Prostate gland (tissue), 2 donors: ENCODE data around the gene GCHFR. TPM values are rescaled to one million over a fixed set of nuclear protein-coding genes. Genes with fewer than 3 reads are reported as not detected.

Experiments used
- DNase-seq: peaks from one replicate; pipeline ENCODE4 v3.0.0-alpha.2; 2019; ENCODE audit warnings: low spot score
- H3K27ac ChIP-seq, 2 donors: fragments of 200-600 bp; sonication (generic); 2 replicates each; pipeline ENCODE4 v1.5.1; 2017 to 2019
- H3K27me3 ChIP-seq: fragments of 200-600 bp; sonication (generic); replicated peaks from 2 replicates; pipeline ENCODE4 v1.5.1; 2019; ENCODE audit not compliant: insufficient read depth
- H3K36me3 ChIP-seq, 2 donors: fragments of 200-600 bp; sonication (generic); 1 replicate in 1 of 2; 2 replicates in 1 of 2; pipeline versions ENCODE4 v1.5.1 to v1.8.1; 2017 to 2019
- H3K4me1 ChIP-seq: fragments of 200-600 bp; sonication (generic); replicated peaks from 2 replicates; pipeline ENCODE4 v1.5.1; 2019
- H3K4me3 ChIP-seq, 2 donors: fragments of 200-600 bp; sonication (generic); 2 replicates each; pipeline ENCODE4 v1.5.1; 2017 to 2019
- H3K9me3 ChIP-seq: fragments of 200-600 bp; sonication (generic); 2 replicates; pipeline ENCODE4 v1.5.1; 2017
- CTCF ChIP-seq, 4 experiments: fragments of 200-600 bp in 2 of 4; fragments of 450-650 bp in 2 of 4; sonication (generic) in 2 of 4; IDR thresholded peaks; 1 replicate in 3 of 4; 2 replicates in 1 of 4; pipeline ENCODE4 v1.5.1; 2016 to 2019; ENCODE audit warnings: antibody characterized with exemption in 4 of 4, mild to moderate bottlenecking in 2 of 4, moderate library complexity in 2 of 4
- POLR2A ChIP-seq: fragments of 450-650 bp; IDR thresholded peaks from one replicate; pipeline ENCODE4 v1.6.1; 2016; ENCODE audit warnings: antibody characterized with exemption, mild to moderate bottlenecking
- POLR2AphosphoS5 ChIP-seq: sonication (generic); formaldehyde crosslinking; IDR thresholded peaks from one replicate; pipeline ENCODE4 v1.6.1; 2017; ENCODE audit warnings: antibody characterized with exemption
- WGBS: methylation state at CpG from one replicate; pipeline ENCODE4 v1.1.5; 2018; 5-methylcytosine and 5-hydroxymethylcytosine counted together
- intact Hi-C: fragments of 100-400 bp; cut with DNase I; formaldehyde crosslinking; loops from one replicate; pipeline ENCODE4 v1.14.2; 2022
- total RNA-seq, 2 donors: library from RNA; depleted of rRNA; stranded (reverse); fragments of >200 nt; gene quantifications; one replicate each; pipeline ENCODE4 v1.1.0, GENCODE V29; 2016

Gene GCHFR
- total RNA-seq, 2 donors from 2014 or later: 14.3 to 61.3 TPM

DNA sequence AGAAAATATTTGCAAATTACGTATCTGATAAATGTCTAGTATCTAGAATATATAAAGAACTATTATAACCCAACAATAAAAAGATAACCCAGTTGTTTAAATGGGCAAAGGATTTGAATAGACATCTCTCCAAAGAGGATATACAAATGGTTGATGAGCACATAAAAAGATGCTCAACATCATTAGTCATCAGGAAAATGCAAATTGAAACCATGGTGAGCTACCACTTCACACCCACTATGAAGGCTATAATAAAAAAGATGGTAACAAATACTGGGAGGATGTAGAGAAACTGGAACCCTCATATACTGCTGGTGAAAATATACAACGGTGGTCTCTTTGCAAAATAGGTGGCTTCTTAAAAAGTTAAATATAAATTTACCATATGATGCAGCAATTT is 40.9 kb upstream of the GCHFR start:
- Histone ChIP-seq H3K27me3 (no peaks in the 10 kb centered on the region), H3K4me3 (no peak overlapping the region), H3K4me1 (no peaks in the 10 kb centered on the region), H3K27ac (no peak overlapping the region), H3K36me3 (no peaks in the 10 kb centered on the region), H3K9me3 (no peaks in the 10 kb centered on the region)
- 87% methylated on average over 2 of the region's 2 CpGs for WGBS
- no peak for DNase-seq
- TF ChIP-seq POLR2AphosphoS5 (no peak), CTCF (IDR thresholded peaks at IDR 0.05) (no peak), POLR2A (no peak)
- intact Hi-C loops: no loop called here

DNA sequence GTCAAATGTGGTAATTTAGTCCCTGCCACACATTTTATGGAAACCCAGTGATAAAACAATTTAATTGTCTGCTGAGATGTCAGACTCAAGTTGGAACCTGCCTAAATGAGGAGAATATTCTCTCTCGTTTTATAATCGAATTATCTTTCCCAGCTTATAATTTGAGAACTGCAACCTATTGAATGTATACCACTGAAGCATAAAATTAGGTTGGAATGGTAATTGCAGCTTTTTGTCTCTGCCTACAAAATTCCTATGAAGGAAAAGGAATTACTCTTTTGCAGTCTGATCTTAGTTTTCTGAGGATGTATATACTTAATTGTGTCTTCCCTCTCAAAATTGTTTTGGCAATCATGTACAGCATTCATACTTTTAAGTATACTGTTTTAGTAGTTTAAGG is 39.9 kb upstream of the GCHFR start:
- TF ChIP-seq CTCF (IDR thresholded peaks at IDR 0.05) (no peak), POLR2A (no peak), POLR2AphosphoS5 (no peak)
- no peaks in the 10 kb centered on the region for H3K9me3 ChIP-seq
- no peak overlapping the region for H3K4me3 ChIP-seq
- DNase-seq: no peak
- no peaks in the 10 kb centered on the region for H3K4me1 ChIP-seq
- H3K27ac ChIP-seq: no peak overlapping the region
- no peaks in the 10 kb centered on the region for H3K36me3 ChIP-seq
- H3K27me3 ChIP-seq: no peaks in the 10 kb centered on the region
- 45% methylated on average over 2 of the region's 2 CpGs for WGBS
- intact Hi-C loops: no loop called here

GRCh38 chr15:40731034-40731433 is 32.8 kb upstream of the GCHFR start:
- 82% methylated on average over 3 of the region's 3 CpGs for WGBS
- no peaks in the 10 kb centered on the region for H3K27me3 ChIP-seq
- no peaks in the 10 kb centered on the region for H3K9me3 ChIP-seq
- H3K36me3 ChIP-seq: no peaks in the 10 kb centered on the region
- no peak for DNase-seq
- H3K27ac ChIP-seq: no peak overlapping the region
- TF ChIP-seq POLR2A (no peak), POLR2AphosphoS5 (no peak), CTCF (IDR thresholded peaks at IDR 0.05) (no peak)
- intact Hi-C loops: no loop called here
- no peaks in the 10 kb centered on the region for H3K4me1 ChIP-seq
- no peak overlapping the region for H3K4me3 ChIP-seq

DNA sequence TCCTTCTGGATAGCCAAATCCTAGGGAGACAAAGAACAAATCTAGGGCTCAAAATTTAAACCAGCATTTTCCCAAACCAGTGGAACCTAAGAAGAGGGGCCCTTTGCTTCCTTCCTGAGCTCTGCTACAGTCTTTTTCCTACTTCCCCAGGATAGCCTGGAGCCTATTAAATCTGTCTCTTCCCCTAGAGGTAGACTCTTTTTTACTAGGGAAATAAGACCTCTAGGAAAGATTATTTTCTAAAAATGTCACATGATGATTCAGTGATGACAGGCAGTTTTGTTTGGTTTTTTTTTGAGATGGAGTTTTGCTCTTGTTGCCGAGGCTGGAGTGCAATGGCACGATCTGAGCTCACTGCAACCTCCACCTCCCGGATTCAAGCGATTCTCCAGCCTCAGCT is 27.3 kb upstream of the GCHFR start:
- no peaks in the 10 kb centered on the region for H3K36me3 ChIP-seq
- WGBS: 87% methylated on average over 4 of the region's 4 CpGs
- peak overlapping the region; percentile 39 to 68 for H3K27ac ChIP-seq
- no peaks in the 10 kb centered on the region for H3K27me3 ChIP-seq
- DNase-seq: no peak
- H3K4me1 ChIP-seq: peaks cover 5% of the 10 kb centered on the region
- no peak for TF ChIP-seq POLR2AphosphoS5
- H3K4me3 ChIP-seq: no peak overlapping the region
- intact Hi-C loops: no loop called here
- no peaks in the 10 kb centered on the region for H3K9me3 ChIP-seq

DNA sequence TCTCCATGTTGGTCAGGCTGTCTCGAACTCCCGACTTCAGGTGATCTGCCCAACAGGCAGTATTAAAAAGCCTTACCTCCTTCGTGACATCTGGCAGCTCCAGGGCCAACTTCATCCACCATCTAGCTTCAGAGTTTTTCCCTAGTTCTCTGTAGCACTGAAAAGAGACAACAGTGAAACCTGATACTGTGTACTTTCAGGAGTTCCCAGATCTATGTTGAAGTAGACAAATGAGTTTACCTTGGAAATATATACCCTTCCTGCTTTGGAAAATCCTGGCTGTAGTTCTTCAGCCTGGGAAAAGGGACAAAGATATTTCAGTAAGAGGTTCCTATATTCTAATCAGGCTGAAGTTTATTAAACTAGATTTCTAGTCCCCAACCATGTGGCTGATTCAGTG is 26.8 kb upstream of the GCHFR start:
- 64% methylated on average over 3 of the region's 3 CpGs for WGBS
- no peaks in the 10 kb centered on the region for H3K9me3 ChIP-seq
- no peaks in the 10 kb centered on the region for H3K27me3 ChIP-seq
- no peaks in the 10 kb centered on the region for H3K36me3 ChIP-seq
- intact Hi-C loops: no loop called here
- peak overlapping the region; percentile 39 to 68 for H3K27ac ChIP-seq
- H3K4me1 ChIP-seq: peaks cover 5% of the 10 kb centered on the region
- TF ChIP-seq CTCF (IDR thresholded peaks at IDR 0.05) (no peak), POLR2AphosphoS5 (peak; percentile 77)
- peak; percentile 19 for DNase-seq
- no peak overlapping the region for H3K4me3 ChIP-seq

DNA sequence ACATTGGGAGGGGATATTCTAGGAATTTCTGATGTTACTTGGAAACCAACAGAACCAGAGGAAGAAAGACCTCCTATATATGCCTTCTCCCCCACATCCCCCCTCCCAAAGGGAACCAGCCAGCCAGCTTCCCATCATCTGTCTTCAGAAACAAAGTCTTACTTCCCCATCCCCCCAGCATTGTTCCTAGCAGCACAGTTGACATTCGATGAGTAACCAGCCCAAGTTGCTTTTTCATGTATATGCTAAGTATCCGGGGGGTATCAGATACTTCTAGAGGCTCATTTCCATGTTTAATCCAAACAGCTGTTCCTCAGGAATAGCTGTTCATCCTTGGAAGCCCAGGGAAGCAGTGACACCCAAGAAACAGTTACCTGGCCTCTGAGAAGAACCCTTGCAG is 24.8 kb upstream of the GCHFR start:
- no peak for DNase-seq
- 40% methylated on average over 2 of the region's 2 CpGs for WGBS
- no peak overlapping the region for H3K27ac ChIP-seq
- H3K27me3 ChIP-seq: no peaks in the 10 kb centered on the region
- H3K4me1 ChIP-seq: peaks cover 5% of the 10 kb centered on the region
- TF ChIP-seq POLR2AphosphoS5 (no peak), CTCF (IDR thresholded peaks at IDR 0.05) (no peak), POLR2A (no peak)
- peaks cover 3 to 11% of the 10 kb centered on the region in 2 donors for H3K36me3 ChIP-seq
- intact Hi-C loops: no loop called here
- H3K9me3 ChIP-seq: no peaks in the 10 kb centered on the region
- H3K4me3 ChIP-seq: no peak overlapping the region
